Measurements from ENCODE around the gene PGF.

- TF ChIP-seq CTCF (IDR thresholded peaks at IDR 0.05) (no peak), POLR2A (IDR thresholded peaks at IDR 0.05) (no peak)
Observed at GRCh38 chr14:74981462-74981782, 26.0 kb upstream of the PGF start.
